ENCODE results near the gene TSPAN14.

The TSPAN14 gene

GRCh38 chr10:80409121-80409520 is 45.0 kb upstream of the TSPAN14 start:
- H3K4me3 ChIP-seq (ENCODE audit: low read length): peak overlapping the region; percentile 55
- TF ChIP-seq CTCF (IDR thresholded peaks at IDR 0.05; ENCODE audit: insufficient read depth, low read depth, low read length, missing control alignments): no peak
- no peak for DNase-seq (ENCODE audit: low read depth)

GRCh38 chr10:80410122-80410521 is 44.0 kb upstream of the TSPAN14 start:
- DNase-seq (ENCODE audit: low read depth): no peak

GRCh38 chr10:80410578-80411145 is 43.4 kb upstream of the TSPAN14 start:
- DNase-seq (ENCODE audit: low read depth): no peak
- TF ChIP-seq CTCF (IDR thresholded peaks at IDR 0.05; ENCODE audit: insufficient read depth, low read depth, low read length, missing control alignments): no peak

More at GRCh38 chr10:80410122-80410521, 44.0 kb upstream of the TSPAN14 start:
- no peak for TF ChIP-seq CTCF (IDR thresholded peaks at IDR 0.05; ENCODE audit: insufficient read depth, low read depth, low read length, missing control alignments)
- no peak overlapping the region for H3K4me3 ChIP-seq (ENCODE audit: low read length)

GRCh38 chr10:80411267-80411668 is 42.8 kb upstream of the TSPAN14 start:
- DNase-seq (ENCODE audit: low read depth): no peak
- TF ChIP-seq CTCF (IDR thresholded peaks at IDR 0.05; ENCODE audit: insufficient read depth, low read depth, low read length, missing control alignments): no peak
- no peak overlapping the region for H3K4me3 ChIP-seq (ENCODE audit: low read length)

More at GRCh38 chr10:80410578-80411145, 43.4 kb upstream of the TSPAN14 start:
- H3K4me3 ChIP-seq (ENCODE audit: low read length): no peak overlapping the region

- no peak for TF ChIP-seq CTCF (IDR thresholded peaks at IDR 0.05; ENCODE audit: insufficient read depth, low read depth, low read length, missing control alignments)
- H3K4me3 ChIP-seq (ENCODE audit: low read length): no peak overlapping the region
- DNase-seq (ENCODE audit: low read depth): peak; percentile 78
These were observed 42.4 kb upstream of the TSPAN14 start for GRCh38 chr10:80411681-80412220.

- no peak for TF ChIP-seq CTCF (IDR thresholded peaks at IDR 0.05; ENCODE audit: insufficient read depth, low read depth, low read length, missing control alignments)
- no peak for DNase-seq (ENCODE audit: low read depth)
- no peak overlapping the region for H3K4me3 ChIP-seq (ENCODE audit: low read length)
These were observed 41.6 kb upstream of the TSPAN14 start for GRCh38 chr10:80412486-80412885.

All from epithelial cell of esophagus (primary cell).